ENCODE measurements around the gene FAM72C. TPM values are rescaled to one million over a fixed set of nuclear protein-coding genes. Genes with fewer than 3 reads are reported as not detected.
A peak's percentile ranks its signal among the peaks of the same experiment; 100 is the strongest.
"Not testable (repeated sequence)": the region's sequence is repeated elsewhere in the genome, so short reads cannot be mapped to it uniquely, and the experiment has no call there.

FAM72C gene
- total RNA-seq, 1 donor from 2014 or later, result not detected

- intact Hi-C loops (cut with DNase I); DNase-seq (ENCODE audit: low spot score); ATAC-seq: not testable (repeated sequence)
Measured at GRCh38 chr1:143988602-143989426, 17.0 kb upstream of the FAM72C start.

- intact Hi-C loops (cut with DNase I); DNase-seq (ENCODE audit: low spot score); ATAC-seq: not testable (repeated sequence)
Measured at GRCh38 chr1:143987868-143988267, 16.1 kb upstream of the FAM72C start.

GRCh38 chr1:143984721-143985473, 13.1 kb upstream of the FAM72C start:
- intact Hi-C loops (cut with DNase I); ATAC-seq; DNase-seq (ENCODE audit: low spot score): not testable (repeated sequence)

- DNase-seq (ENCODE audit: low spot score); intact Hi-C loops (cut with DNase I); ATAC-seq: not testable (repeated sequence)
Measured at GRCh38 chr1:143974416-143974815, 2.6 kb upstream of the FAM72C start.

GRCh38 chr1:143973876-143974414, 2.2 kb upstream of the FAM72C start:
- DNase-seq (ENCODE audit: low spot score); ATAC-seq; intact Hi-C loops (cut with DNase I): not testable (repeated sequence)

GRCh38 chr1:143972753-143973326, 1.1 kb upstream of the FAM72C start:
- ATAC-seq, result peak; percentile 65
- intact Hi-C loops (cut with DNase I); DNase-seq (ENCODE audit: low spot score): not testable (repeated sequence)

- DNase-seq (ENCODE audit: low spot score); intact Hi-C loops (cut with DNase I); ATAC-seq: not testable (repeated sequence)
Measured at GRCh38 chr1:143965860-143966259, 5.9 kb downstream of the FAM72C start.

- ATAC-seq; intact Hi-C loops (cut with DNase I); DNase-seq (ENCODE audit: low spot score): not testable (repeated sequence)
Measured at GRCh38 chr1:143964294-143964693, 7.5 kb downstream of the FAM72C start.

- intact Hi-C loops (cut with DNase I); ATAC-seq: not testable (repeated sequence)
Measured at GRCh38 chr1:143955930-143956329, 15.9 kb downstream of the FAM72C start.

GRCh38 chr1:143952913-143953312, 18.9 kb downstream of the FAM72C start:
- intact Hi-C loops (cut with DNase I); DNase-seq (ENCODE audit: low spot score): not testable (repeated sequence)
- ATAC-seq, result peak; percentile 34

More at GRCh38 chr1:143955930-143956329, 15.9 kb downstream of the FAM72C start:
- not testable (repeated sequence) for DNase-seq (ENCODE audit: low spot score)

GRCh38 chr1:143951485-143952391, 20.0 kb downstream of the FAM72C start:
- DNase-seq (ENCODE audit: low spot score); intact Hi-C loops (cut with DNase I): not testable (repeated sequence)
- ATAC-seq, result peak; percentile 65

- intact Hi-C loops (cut with DNase I); ATAC-seq; DNase-seq (ENCODE audit: low spot score): not testable (repeated sequence)
Measured at GRCh38 chr1:143947749-143948148, 24.0 kb downstream of the FAM72C start.

- DNase-seq (ENCODE audit: low spot score); intact Hi-C loops (cut with DNase I): not testable (repeated sequence)
- ATAC-seq, result peak; percentile 52
Measured at GRCh38 chr1:143945253-143945652, 26.5 kb downstream of the FAM72C start.

GRCh38 chr1:143944576-143945240, 27.1 kb downstream of the FAM72C start:
- DNase-seq (ENCODE audit: low spot score); intact Hi-C loops (cut with DNase I): not testable (repeated sequence)
- ATAC-seq, result peak; percentile 86

- intact Hi-C loops (cut with DNase I); DNase-seq (ENCODE audit: low spot score): not testable (repeated sequence)
- ATAC-seq, result peak; percentile 69
Measured at GRCh38 chr1:143943319-143943978, 28.3 kb downstream of the FAM72C start.

- intact Hi-C loops (cut with DNase I); DNase-seq (ENCODE audit: low spot score); ATAC-seq: not testable (repeated sequence)
Measured at GRCh38 chr1:143942238-143942860, 29.4 kb downstream of the FAM72C start.

Data from sciatic nerve (tissue), 2 donors.